GM12801 (cell line): Measurements from ENCODE around the gene RPL28.

ENCODE experiments used
- TF ChIP-seq, protein P1 (sequence below): IDR thresholded peaks from one replicate; pipeline ENCODE4 v1.5.1; 2011; ENCODE audit warnings: control low read depth; ENCODE audit not compliant: insufficient read length; ENCODE audit errors: extremely low read depth

Gene RPL28

DNA sequence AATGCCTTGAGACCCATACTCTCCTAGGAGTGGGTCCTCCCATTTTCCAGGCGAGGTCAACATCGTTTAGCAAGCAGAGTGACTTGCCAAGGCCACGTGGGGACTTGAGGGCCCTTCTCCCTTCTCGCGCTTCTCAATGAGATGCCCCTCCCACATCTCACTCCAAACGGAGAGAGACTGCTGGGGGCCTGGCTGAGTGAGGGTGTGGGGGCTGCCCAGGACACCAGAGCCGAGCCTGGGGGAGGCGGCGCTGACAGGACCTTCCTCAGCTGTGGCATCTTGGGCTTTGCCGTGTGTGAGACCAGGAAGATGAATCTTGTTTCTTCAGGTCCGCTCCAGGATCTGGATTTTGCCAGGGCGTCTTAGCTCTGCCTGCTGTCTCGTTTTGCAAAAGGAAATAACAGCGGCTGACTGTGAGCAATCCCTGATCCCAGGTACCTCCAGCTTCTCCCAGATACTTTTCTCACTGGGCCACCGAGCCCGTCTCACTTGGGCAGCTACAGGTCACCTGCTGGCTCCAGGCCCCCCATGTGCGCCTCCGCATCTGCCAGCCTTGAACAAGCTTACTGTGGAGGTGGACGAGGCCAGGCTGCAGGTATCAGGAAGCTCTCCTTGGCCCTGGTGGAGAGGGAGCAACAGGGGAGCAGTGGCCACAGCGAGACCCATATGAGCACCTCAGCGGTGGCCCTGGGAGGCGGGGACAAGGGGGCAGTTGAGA lies 37.3 kb upstream of the RPL28 start:
- TF ChIP-seq, protein P1, sequence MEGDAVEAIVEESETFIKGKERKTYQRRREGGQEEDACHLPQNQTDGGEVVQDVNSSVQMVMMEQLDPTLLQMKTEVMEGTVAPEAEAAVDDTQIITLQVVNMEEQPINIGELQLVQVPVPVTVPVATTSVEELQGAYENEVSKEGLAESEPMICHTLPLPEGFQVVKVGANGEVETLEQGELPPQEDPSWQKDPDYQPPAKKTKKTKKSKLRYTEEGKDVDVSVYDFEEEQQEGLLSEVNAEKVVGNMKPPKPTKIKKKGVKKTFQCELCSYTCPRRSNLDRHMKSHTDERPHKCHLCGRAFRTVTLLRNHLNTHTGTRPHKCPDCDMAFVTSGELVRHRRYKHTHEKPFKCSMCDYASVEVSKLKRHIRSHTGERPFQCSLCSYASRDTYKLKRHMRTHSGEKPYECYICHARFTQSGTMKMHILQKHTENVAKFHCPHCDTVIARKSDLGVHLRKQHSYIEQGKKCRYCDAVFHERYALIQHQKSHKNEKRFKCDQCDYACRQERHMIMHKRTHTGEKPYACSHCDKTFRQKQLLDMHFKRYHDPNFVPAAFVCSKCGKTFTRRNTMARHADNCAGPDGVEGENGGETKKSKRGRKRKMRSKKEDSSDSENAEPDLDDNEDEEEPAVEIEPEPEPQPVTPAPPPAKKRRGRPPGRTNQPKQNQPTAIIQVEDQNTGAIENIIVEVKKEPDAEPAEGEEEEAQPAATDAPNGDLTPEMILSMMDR: no peak

DNA sequence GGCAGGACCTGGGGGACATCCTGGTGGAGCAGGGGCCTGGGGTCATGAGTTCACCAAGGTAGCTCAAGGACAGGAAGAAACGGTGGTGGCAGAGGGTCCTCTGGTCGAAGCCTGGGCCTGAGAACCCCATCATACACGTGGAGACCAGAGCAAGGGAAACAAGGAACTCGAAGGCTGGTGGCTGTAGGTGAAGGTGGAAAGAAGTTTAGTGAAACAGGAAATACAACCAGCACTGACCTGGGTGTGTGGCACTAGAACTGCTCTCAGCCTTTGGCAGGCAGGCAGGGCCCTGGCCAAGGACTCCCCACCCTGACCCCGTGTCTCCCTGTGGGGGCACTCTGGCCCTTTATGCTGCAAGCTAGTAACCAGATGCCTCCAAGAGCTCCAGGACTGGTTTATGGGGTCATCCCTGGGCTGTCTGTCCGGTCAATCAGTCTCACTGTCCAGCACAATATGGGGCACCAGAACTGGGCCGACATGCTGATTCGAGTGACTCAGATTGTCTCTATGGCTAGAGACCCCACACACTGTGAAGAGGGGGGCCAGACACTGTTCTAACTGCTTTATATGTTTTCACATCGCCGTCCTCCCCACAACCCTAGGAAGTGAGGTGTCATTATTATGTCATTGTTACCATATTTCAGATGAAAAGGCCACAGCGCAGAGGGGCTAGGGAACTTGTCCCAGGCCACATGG lies 35.0 kb upstream of the RPL28 start:
- TF ChIP-seq, protein P1: no peak

DNA sequence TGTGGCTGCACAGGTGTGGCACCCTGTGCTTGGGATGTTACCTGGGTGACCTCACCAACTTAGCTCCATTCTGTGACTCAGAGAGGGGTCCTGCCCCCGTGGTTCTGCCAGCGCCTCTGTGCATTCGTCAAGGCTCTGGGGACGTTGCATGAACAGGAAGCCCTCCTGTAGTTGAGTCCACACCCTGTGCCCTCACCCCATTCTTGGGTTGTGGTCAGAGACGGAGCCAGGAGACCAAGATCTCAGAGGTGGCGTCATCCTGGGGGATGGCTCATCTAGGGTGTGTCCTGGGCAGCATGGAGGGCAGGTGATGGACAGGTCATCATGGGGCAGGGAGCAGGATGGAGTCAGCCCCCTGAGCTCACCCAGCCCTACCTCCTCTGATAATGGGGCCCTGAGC lies 33.7 kb upstream of the RPL28 start:
- TF ChIP-seq, protein P1: no peak

DNA sequence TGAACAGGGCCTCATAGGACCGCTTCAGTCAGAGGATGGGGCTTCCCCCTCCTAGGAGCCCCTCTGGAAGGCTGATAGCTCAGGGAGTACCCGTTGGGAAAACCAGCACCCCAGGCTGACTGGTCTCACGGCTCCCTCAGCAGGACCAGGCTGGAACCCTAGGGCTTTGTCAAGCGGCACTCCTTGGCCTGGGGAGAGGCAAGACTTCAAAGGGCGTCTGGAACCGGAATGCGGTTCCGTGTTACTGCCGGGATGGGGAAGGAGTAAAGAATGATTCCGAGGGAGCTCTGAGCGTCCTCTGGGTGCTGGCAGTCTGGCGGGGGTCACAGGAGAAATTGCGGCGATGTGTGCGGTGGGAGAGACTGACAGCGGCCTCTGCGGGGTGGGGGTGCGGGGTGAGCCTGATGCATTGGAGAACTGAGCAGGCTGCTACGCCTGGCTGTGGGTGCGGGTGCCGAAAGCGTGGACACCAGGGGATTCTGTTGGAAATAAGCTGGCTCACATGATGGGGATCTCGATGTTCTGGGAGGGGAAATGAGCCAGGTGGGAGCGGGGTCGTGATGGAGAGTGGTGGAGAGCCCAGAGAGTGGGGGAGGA lies 33.1 kb upstream of the RPL28 start:
- TF ChIP-seq, protein P1: no peak

DNA sequence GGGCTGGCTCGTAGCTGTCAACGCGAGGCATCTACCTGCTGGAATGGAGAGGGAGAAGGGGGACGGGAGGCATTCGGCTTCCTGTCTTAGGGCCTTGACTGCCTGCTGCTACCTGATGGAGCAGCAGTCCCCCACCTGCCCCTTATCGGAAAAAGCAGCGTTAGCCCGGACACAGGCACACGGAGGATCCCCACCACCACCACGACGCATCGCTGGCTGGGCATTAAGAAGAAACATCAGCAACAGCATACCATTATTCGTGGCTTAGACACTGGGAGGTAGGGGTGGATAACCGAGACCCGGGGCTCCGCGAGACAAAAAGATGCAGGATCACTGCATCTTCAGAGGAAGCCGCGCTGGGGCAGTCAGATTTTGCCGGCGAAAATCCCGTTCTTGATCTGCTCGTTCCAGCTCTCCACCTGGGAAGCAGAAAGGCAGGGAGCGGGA lies 32.4 kb upstream of the RPL28 start:
- TF ChIP-seq, protein P1: no peak

DNA sequence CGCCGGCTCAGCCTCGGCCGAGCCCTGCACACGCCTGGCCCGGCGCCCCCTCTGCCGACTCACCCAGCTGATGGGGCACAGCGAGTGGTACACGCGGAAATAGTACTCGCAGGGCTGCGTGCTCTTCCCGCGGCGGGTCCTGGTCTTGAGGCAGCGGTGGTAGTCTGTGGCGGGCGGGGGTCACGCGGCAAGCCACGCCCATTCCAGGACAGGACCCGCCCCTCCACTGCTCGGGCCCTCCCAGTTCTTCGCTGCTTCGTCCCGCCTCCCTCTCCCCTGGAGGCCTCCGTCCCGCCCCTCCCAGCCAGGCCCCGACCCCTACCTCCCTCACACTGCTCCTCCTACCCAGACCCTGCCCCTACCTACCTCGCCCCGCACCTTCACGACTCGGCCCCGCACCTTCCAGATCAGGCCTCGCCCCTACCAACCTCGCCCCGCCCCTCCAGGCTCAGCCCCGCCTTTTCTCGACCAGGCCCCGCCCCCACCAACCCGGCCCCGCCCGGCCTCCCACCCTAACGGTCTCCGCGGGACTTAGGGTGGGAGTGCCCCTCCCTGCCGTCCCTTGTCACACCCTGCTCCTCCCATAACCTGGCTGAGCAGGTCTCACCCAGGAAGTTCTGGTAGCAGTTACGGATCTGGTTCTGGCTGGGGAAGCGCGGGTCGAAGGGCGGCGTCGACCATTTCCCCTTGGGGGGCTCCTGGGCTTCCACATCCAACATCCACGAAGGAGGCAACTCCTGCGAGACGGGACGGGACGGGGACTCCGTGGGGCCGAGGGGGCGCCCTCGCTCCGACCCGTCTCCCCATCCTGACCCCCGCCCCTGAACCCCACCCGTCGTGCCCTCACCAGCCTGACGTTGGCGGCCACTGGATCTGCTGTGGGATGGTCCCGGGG lies 31.7 kb upstream of the RPL28 start:
- TF ChIP-seq, protein P1: no peak
